Activated naive CD8-positive, alpha-beta T cell treated with anti-CD3 and anti-CD28 coated beads, Interleukin-2, amount 10 ng/mL, durations not matched to agents 7 days and 5 days (primary cell): Measurements from ENCODE around the gene NPTN. TPM values are rescaled to one million over a fixed set of nuclear protein-coding genes. Genes with fewer than 3 reads are reported as not detected.
A peak's percentile ranks its signal among the peaks of the same experiment; 100 is the strongest.

Source experiments
- ATAC-seq: fragments of 150-1000 bp; cut with Tn5 transposase; one replicate; pipeline ENCODE4 v1.10.0; 2021; ENCODE audit warnings: low read depth, moderate library complexity
- POLR2A ChIA-PET: fragments of 350-600 bp; sonication (Branson Sonifier 250); formaldehyde crosslinking; loops from one replicate; lab custom pipeline; 2021; ENCODE audit warnings: antibody characterized with exemption; lab: Charles Lee
- DNase-seq: peaks from one replicate; pipeline ENCODE4 v3.0.0; 2021
- H3K27ac Mint-ChIP-seq: one replicate; pipeline ENCODE4 v1.8.0; 2022; ENCODE audit warnings: mild to moderate bottlenecking, mixed read lengths
- H3K27me3 Mint-ChIP-seq: one replicate; pipeline ENCODE4 v1.8.0; 2022; ENCODE audit warnings: mild to moderate bottlenecking, moderate library complexity, mixed read lengths
- H3K36me3 Mint-ChIP-seq: one replicate; pipeline ENCODE4 v1.8.0; 2021; ENCODE audit warnings: mild to moderate bottlenecking, mixed read lengths
- H3K4me1 Mint-ChIP-seq: one replicate; pipeline ENCODE4 v1.8.0; 2021; ENCODE audit warnings: mixed read lengths
- H3K4me3 Mint-ChIP-seq: one replicate; pipeline ENCODE4 v1.8.0; 2022; ENCODE audit warnings: mild to moderate bottlenecking, moderate library complexity, mixed read lengths
- H3K9me3 Mint-ChIP-seq: one replicate; pipeline ENCODE4 v1.8.0; 2021; ENCODE audit warnings: mixed read lengths
- total RNA-seq, 2 experiments: library from RNA; stranded (reverse); gene quantifications; one replicate each; pipeline ENCODE4 v1.2.3, GENCODE V29; 2021

The NPTN gene
- total RNA-seq, 2 experiments from 2014 or later = 30.4 to 33.6 TPM

DNA sequence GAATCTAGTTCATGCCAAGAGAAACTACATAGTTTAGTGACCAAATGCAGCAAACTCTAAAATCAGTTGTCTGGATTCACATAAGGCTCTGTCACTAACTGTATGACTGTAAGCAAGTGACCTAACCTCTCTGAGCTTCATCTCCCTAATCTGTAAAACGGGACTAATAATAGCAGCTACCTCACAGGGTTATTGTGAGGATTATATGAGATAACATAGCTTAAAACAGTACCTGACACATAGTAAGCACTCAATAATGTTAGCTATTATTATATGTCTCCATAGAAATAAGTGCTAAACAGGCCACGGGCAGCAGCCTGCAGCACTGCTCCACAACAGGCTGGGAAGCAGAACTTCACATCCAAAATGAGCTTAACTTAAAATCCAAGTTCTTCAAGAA, 30.2 kb downstream of the NPTN start:
- H3K9me3 Mint-ChIP-seq = peaks cover 4% of the 10 kb centered on the region
- H3K36me3 Mint-ChIP-seq = peaks cover 5% of the 10 kb centered on the region
- no peak overlapping the region for H3K27ac Mint-ChIP-seq
- H3K4me3 Mint-ChIP-seq = no peak overlapping the region
- H3K4me1 Mint-ChIP-seq = peaks cover 14% of the 10 kb centered on the region
- POLR2A ChIA-PET = no interaction called here
- ATAC-seq = no peak
- DNase-seq = no peak
- no peaks in the 10 kb centered on the region for H3K27me3 Mint-ChIP-seq

DNA sequence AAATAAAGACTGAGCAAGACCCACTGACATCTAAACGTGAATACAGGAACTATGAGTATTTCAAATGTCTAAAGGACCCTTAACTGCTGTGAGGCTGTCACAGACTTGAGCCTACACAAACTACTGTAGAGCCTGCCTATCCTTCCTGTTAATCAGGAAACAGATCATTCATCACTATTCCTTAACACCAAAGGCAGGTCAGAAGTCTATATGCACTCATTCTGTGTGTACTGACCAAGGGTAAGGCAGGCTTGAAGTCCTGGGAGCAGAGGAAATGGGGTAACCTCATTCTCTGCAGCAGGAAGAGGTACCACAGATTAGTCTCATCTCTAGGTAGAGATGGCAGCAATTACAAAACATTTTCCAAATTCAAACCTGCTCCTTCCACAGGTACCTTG, 30.7 kb downstream of the NPTN start:
- DNase-seq (no peak), ATAC-seq (peak; percentile 50)
- Mint-ChIP-seq H3K4me1 (peaks cover 8% of the 10 kb centered on the region), H3K36me3 (peaks cover 5% of the 10 kb centered on the region), H3K27ac (no peak overlapping the region), H3K27me3 (no peaks in the 10 kb centered on the region), H3K9me3 (peaks cover 4% of the 10 kb centered on the region), H3K4me3 (no peak overlapping the region)
- POLR2A ChIA-PET = no interaction called here

DNA sequence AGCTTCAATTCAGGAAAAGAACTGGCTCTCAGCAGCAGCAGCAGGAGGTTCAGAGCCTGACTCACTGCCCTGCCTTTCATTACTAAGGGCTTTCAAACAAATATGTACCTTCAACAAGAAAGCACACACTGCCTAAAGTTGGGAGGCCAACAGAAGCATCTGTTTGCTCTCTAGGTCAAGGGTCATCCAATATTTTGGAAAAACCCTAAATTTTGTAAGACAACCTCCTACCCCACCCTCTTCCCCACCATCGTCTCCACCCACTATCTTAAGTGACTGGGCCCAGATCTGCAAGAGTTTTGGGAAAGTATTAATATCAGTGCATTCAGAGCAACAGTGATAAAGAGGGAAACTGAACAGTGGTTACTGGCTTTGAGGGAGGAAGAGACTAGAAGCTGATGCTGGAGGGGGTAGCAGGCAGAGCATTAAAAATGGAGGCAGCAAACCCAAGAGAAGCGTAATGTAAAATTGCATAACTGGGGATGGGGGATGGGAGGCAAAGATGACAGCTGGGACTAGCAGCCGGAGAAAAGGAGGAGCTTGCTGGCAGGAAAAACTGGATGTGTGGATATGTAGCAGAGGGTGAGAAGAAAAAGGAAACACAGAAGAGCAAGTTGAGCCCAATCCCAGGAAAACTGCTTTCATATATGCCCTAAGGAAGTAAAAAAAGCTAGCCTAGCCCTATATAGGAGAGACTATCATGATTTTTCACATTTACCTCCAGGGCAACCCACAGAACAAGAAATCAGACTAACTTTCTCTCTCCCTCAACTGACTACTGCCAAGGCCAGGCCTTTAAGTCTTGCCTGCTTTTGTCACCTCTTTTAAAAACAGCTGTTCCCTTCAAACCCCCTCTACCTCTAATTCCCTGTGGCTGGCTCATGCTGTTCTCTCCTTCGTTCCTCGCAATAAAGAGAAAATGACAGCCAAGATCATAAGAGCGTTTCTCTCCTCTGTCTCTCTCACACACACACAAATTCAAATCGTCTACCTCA, 31.4 kb downstream of the NPTN start:
- DNase-seq = no peak
- Mint-ChIP-seq H3K4me1 (peaks cover 1% of the 10 kb centered on the region), H3K27me3 (no peaks in the 10 kb centered on the region), H3K9me3 (no peaks in the 10 kb centered on the region), H3K36me3 (peaks cover under 1% of the 10 kb centered on the region), H3K27ac (no peak overlapping the region), H3K4me3 (no peak overlapping the region)
- POLR2A ChIA-PET = no interaction called here
- ATAC-seq = no peak

DNA sequence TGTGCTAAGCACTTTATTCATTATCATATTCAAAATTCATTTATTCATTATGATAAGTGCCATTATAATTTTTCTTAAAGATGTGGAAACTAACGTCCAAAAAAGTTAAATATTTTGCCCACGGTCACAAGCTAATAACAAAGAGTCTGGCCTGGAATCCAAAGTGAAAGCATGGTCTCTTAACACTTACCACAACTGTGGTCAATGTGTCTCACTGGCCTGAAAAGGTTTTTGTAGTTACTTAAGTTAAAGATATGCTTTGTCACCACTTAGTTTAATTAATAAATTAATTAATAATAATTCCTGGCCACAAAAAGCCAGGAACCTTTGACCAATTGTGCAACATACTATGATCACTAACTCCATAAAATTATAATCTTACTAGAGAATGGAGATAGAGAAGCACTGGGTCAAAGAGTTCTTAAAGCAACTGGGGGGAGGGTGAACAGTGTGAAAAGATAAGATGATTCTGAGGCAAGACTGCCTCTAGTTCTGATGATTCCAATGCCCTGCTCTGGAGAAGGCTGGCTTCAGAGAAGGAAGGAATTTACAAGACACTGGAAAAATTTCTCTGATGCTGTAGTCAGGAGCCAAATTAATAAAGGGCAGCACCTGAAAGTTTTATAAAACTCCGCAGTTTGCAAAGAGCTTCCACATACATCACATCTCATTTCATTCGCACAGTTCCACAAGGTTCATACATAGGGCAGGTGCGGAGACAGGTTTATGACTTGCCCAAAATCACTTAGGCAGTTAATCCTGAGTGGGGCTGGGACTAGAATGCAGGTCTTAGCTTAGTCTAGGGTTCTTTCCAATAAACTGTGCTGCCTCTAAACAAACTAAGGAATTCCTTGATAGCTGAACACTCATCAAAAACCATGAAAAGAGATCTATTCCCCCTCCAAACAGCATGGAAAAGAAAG, 32.5 kb downstream of the NPTN start:
- Mint-ChIP-seq H3K4me1 (peaks cover 4% of the 10 kb centered on the region), H3K27ac (no peak overlapping the region), H3K36me3 (no peaks in the 10 kb centered on the region), H3K4me3 (no peak overlapping the region), H3K9me3 (no peaks in the 10 kb centered on the region), H3K27me3 (no peaks in the 10 kb centered on the region)
- POLR2A ChIA-PET = no interaction called here
- ATAC-seq = no peak
- DNase-seq = no peak

DNA sequence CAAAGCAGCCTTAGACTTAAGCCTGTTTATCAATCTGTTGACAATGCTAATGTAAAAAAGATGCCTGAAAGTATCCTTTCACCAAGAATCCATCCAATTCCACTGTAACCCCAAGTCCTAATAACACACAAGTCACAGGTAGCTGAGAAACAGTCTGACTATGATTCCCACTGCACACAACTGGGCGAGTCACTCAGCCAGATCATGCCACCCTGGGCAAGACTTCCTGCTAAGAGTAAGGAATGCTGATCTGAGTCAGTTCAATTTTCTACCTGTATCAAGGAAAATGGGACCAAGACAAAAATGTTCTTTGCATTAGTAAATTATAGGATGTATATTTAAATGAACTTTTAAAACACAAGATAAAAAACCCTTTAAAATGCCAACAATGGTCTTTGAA, 33.3 kb downstream of the NPTN start:
- ATAC-seq (no peak), DNase-seq (no peak)
- Mint-ChIP-seq H3K4me1 (peaks cover 4% of the 10 kb centered on the region), H3K27ac (no peak overlapping the region), H3K4me3 (no peak overlapping the region), H3K9me3 (no peaks in the 10 kb centered on the region), H3K36me3 (no peaks in the 10 kb centered on the region), H3K27me3 (no peaks in the 10 kb centered on the region)
- POLR2A ChIA-PET = no interaction called here

DNA sequence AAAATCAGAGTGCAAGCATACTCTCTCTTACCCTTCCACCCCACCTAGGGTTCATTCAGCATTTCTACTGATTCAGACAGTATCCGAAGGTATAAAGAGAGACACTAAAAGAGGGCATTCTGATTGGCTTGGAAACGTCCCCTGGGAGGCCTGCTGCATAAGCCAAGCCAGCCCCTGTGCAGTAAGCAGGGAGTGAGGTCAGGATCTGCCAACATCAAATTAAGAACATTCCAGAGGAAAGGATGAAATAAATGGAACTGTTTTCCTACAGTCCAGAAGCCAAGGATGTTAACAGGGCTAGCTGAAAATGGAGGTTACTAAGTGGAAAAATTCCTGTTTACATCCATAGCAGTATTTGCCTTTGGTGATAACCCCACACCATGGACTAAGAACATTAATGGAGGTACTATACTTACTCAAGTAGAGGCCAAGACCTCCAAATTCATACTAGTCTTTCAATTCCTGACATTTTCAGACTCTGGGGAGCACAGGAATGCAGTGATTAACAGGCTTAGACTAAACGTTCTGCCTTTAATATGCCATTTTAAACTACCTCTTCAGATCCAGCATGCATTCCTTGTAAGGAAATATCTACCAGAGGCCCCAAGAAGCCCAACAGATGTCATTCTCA, 34.5 kb downstream of the NPTN start:
- no peaks in the 10 kb centered on the region for H3K27me3 Mint-ChIP-seq
- no peak for DNase-seq
- no peak overlapping the region for H3K4me3 Mint-ChIP-seq
- POLR2A ChIA-PET = no interaction called here
- no peak for ATAC-seq
- no peaks in the 10 kb centered on the region for H3K9me3 Mint-ChIP-seq
- no peaks in the 10 kb centered on the region for H3K36me3 Mint-ChIP-seq
- H3K4me1 Mint-ChIP-seq = peaks cover 4% of the 10 kb centered on the region
- H3K27ac Mint-ChIP-seq = no peak overlapping the region

DNA sequence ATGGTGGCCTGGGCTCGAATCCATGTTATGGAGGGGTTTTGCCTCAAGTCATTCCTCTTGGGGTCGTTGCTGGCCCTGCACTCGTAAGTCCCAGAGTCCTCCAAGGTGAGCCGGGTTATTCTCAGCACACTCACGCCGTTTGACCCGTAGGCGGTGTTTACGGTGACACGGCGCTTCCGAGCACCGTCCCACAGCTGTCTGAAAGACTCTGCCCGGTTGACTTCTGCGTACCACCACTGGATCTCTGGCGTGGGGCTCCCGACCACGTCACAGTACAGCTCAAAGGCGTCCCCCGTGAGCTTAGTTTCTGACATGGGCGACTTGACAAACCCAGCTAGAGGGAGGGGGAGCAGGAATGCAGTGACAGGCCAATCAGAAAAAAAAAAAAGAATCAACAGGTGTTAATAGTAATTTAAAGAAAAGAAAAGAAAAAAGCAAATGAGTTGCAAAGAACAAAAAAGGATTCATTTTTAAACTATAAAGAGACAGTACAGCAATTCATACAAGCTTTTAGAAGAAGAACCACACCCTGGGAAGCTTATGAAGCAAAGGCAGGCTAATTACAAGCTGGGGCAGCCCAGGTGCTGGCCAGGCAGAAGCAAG, 36.1 kb downstream of the NPTN start:
- POLR2A ChIA-PET = no interaction called here

DNA sequence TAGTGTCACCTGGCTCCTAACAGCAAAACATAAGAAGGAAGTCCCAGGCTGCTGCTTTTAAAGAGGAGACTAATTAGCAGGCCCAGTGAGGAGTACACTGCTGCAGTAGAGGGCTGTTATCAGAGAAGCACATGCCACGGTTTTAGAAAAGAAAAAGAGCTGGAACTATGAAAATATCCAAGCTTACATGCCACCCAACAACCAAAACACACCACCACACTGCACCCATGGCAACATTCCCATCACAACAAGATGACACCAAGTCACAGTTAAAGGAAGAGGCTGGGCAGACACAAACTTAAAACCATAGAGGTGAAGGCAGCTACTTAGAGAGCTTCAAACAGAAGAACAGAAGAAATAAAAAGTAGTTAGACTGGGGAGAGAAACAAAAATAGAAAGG, 37.0 kb downstream of the NPTN start:
- Mint-ChIP-seq H3K4me3 (no peak overlapping the region), H3K9me3 (no peaks in the 10 kb centered on the region), H3K4me1 (peaks cover 4% of the 10 kb centered on the region), H3K36me3 (no peaks in the 10 kb centered on the region), H3K27me3 (no peaks in the 10 kb centered on the region), H3K27ac (no peak overlapping the region)
- POLR2A ChIA-PET = no interaction called here
- no peak for ATAC-seq
- DNase-seq = no peak

More for the DNA sequence above, 36.1 kb downstream of the NPTN start:
- Mint-ChIP-seq H3K36me3 (no peaks in the 10 kb centered on the region), H3K27me3 (no peaks in the 10 kb centered on the region), H3K27ac (no peak overlapping the region), H3K4me1 (peaks cover 4% of the 10 kb centered on the region), H3K9me3 (no peaks in the 10 kb centered on the region), H3K4me3 (no peak overlapping the region)
- ATAC-seq (no peak), DNase-seq (no peak)

DNA sequence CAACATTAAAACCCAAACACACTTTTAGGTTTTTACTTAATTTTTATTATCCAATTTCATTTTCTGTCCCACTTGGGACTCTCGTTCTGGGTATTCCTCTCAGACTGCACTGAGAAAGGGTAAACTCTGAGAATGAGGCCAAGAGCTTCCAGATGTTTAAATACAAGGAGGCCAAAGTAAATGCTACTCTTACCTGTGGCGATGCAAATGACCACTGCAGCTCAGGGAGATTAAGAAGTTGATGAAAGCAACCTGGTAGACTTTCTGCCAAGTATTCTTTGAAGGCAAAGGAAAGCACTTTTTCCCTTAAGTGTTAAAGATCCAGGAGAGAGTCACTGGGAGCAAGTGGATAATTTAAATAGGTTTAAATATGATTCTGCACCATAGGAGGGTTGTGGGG, 39.1 kb downstream of the NPTN start:
- ATAC-seq = no peak
- Mint-ChIP-seq H3K4me3 (no peak overlapping the region), H3K36me3 (peaks cover 4% of the 10 kb centered on the region), H3K9me3 (no peaks in the 10 kb centered on the region), H3K27me3 (no peaks in the 10 kb centered on the region), H3K4me1 (peaks cover 4% of the 10 kb centered on the region), H3K27ac (no peak overlapping the region)
- POLR2A ChIA-PET = no interaction called here
- no peak for DNase-seq

DNA sequence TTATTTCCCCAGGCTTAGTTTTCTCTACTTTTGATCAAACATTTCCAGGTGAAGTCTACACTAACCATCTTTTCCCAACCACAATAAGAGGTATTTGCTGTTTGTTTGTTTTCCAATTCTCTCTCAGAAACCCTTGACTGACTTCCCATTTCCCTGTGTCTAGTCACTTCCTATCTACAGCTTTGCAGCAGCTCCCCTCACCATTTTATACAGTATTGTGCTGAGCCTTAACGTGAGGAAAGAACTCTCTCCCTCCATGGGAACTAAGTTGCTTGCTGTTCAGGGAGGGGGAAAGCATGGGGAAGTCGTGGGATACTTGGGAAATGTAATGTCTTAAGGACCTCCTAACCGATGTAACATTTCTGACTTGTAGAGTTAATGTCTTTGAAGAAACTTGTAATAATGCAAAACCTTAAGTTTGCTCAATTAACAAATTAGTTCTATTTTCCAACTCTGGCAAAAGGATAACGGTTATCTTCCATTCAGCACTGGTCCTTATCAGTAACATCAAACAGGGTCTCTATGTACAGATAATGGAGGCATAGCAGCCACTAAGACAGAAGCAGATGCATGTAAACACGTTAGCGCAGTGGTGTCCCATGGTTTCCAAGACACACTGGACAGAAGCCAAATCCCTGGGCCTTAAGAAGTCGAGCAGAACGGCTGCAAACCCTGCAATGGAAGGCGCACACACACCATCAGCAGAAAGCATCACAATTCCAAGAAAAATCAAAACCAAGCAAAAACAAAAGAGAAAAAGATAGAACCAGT, 39.7 kb downstream of the NPTN start:
- Mint-ChIP-seq H3K27me3 (no peaks in the 10 kb centered on the region), H3K36me3 (peaks cover 8% of the 10 kb centered on the region), H3K4me1 (peaks cover 4% of the 10 kb centered on the region), H3K4me3 (no peak overlapping the region), H3K9me3 (no peaks in the 10 kb centered on the region), H3K27ac (no peak overlapping the region)
- DNase-seq (no peak), ATAC-seq (no peak)
- POLR2A ChIA-PET = no interaction called here

DNA sequence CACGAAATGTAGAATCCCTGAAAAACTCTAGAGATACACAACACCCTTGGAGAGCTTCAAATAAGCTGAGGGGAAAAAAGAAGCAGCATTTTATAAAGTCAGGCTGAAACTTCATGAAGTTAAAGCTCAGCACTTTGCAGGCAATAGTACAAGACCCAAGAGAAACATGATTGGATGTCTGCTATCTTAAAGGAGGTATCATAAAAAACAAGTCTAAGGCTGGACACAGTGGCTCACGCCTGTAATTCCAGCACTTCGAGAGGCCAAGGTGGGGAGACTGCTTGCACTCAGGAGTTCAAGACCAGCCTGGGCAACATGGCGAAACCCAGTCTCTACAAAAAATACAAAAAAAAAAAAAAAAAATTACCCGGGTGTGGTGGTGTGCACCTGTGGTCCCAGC, 42.9 kb downstream of the NPTN start:
- DNase-seq (no peak), ATAC-seq (no peak)
- Mint-ChIP-seq H3K36me3 (peaks cover 14% of the 10 kb centered on the region), H3K4me3 (no peak overlapping the region), H3K27me3 (no peaks in the 10 kb centered on the region), H3K4me1 (peaks cover 23% of the 10 kb centered on the region), H3K9me3 (no peaks in the 10 kb centered on the region), H3K27ac (no peak overlapping the region)
- POLR2A ChIA-PET = no interaction called here

DNA sequence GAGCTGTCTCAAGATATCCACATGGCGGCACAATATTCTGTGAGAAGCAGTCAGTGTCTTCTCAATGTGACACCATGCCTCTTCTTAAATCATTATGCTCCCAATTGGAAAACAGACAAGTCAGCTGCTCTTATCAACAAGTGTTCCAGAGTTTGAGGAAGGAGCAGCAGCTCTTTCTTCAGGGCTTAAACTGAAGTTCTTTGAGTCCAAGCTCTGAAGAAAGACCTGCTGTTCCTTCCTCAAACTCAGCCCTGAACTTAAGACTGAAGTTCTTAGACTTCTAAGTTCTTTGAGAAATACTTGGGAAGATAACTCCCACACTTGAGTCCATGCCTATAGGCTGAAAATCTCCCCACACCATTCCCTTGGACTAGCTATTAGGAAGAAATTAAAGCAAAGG, 43.4 kb downstream of the NPTN start:
- Mint-ChIP-seq H3K4me1 (peaks cover 28% of the 10 kb centered on the region), H3K27me3 (no peaks in the 10 kb centered on the region), H3K4me3 (no peak overlapping the region), H3K36me3 (peaks cover 15% of the 10 kb centered on the region), H3K27ac (no peak overlapping the region), H3K9me3 (no peaks in the 10 kb centered on the region)
- ATAC-seq (no peak), DNase-seq (no peak)
- POLR2A ChIA-PET = no interaction called here
